ENCODE results near the gene NKD2. TPM values are rescaled to one million over a fixed set of nuclear protein-coding genes. Genes with fewer than 3 reads are reported as not detected.

Gene NKD2
- total and polyA plus RNA-seq, 2 of the 4 experiments (the other 2 are of a cell fraction), result not detected

DNA sequence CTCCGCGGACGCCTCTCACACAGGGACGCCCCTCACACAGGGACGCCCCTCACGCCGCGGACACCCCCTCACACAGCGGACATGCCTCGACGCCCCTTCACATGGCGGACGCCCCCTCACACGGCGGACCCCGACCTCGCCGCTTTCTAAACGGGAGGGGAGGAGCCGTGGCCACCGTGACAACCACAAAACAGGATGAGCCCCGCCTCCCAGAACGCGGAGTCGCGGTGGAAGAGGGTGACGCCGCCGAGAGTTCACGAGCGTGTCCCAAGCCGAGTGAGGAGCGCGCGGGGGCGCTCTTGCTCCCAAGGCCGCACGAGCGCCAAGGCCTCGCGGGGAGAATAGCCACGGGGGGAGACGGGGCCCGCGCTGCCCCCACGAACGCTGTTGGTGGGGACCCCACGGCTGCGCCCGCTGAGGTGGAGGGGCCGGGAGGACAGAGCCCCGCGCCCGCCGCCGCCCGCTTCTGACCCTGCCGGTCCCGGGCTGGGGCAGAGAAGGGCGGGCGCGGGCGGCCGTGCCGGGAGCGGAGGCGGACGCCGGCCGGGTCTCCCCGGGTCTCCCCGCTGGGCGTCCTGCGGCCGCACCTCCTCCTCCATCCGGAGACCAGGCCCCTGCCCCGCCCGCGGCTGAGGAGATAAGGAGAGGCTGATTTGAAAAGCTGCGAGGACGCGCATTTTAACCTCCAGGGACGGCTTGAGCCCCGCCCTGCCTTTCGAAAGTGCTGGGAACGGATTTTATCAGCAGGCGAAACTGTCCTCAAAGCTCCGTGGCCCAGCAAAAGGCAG is 3.9 kb upstream of the NKD2 start:
- CTCF ChIA-PET, result no interaction called here

More for the DNA sequence above, 3.9 kb upstream of the NKD2 start:
- no peak overlapping the region for H2BK20ac ChIP-seq (ENCODE audit: low read depth, low read length)
- no peak overlapping the region for H3K9ac ChIP-seq (ENCODE audit: low read depth, low read length)
- H2BK5ac ChIP-seq (ENCODE audit: low read depth, low read length, poor library complexity, severe bottlenecking), result no peak overlapping the region
- peak; percentile 85 for ATAC-seq (ENCODE audit: low read depth)
- H3K9me3 ChIP-seq (ENCODE audit: control insufficient read depth, insufficient read depth, low read length), result no peaks in the 10 kb centered on the region
- intact Hi-C loops (cut with micrococcal nuclease), result loop anchor here (5.0 to 10.0 kb wide), 2 partner anchors 82 to 110 kb away; partner anchors contain the start of gene SLC12A7
- no peak overlapping the region for H3K14ac ChIP-seq (replicated peaks; ENCODE audit: low read depth, low read length)
- H3K4me2 ChIP-seq (ENCODE audit: low read depth, low read length), result peak overlapping the region; percentile 46; the same call in 1 of the 2 replicates
- H2BK15ac ChIP-seq (ENCODE audit: low read depth, low read length), result no peak overlapping the region
- no peak overlapping the region; the same call in 1 of the 2 replicates for H4K5ac ChIP-seq (ENCODE audit: low read depth, low read length)
- in situ Hi-C loops (cut with MboI; ENCODE audit: low sequenced_read_pairs), result no loop called here
- H3K36me3 ChIP-seq (ENCODE audit: control insufficient read depth, insufficient read depth, low read length), result no peaks in the 10 kb centered on the region
- H3K56ac ChIP-seq (ENCODE audit: extremely low read depth, insufficient read depth, low read length), result no peak overlapping the region
- H2BK120ac ChIP-seq (ENCODE audit: low read depth, low read length), result no peak overlapping the region
- no peak for TF ChIP-seq MAZ (IDR thresholded peaks at IDR 0.05; ENCODE audit: borderline replicate concordance, low read depth, low read length)
- peak; percentile 36 for TF ChIP-seq CTCF (conservative IDR thresholded peaks at IDR 0.05; ENCODE audit: low read depth, low read length)
- peak; percentile 11; the same call in 1 of the 2 replicates for TF ChIP-seq RAD21 (IDR thresholded peaks at IDR 0.05; ENCODE audit: low read length)
- TF ChIP-seq POLR2A (IDR thresholded peaks at IDR 0.05; ENCODE audit: low read depth, low read length), result no peak
- no peak overlapping the region for H3K27ac ChIP-seq (ENCODE audit: insufficient read depth, low read length)
- POLR2A ChIA-PET (ENCODE audit: unreplicated experiment), result no interaction called here
- H3K79me1 ChIP-seq (ENCODE audit: low read depth in 1 of 2, low read length in 2 of 2), result no peaks in the 10 kb centered on the region
- peak overlapping the region; percentile 29 for H3K4me3 ChIP-seq (ENCODE audit: insufficient read depth, low read depth, low read length)
- no peak overlapping the region for H3K23ac ChIP-seq (ENCODE audit: low read depth, low read length)
- no peak overlapping the region for H4K91ac ChIP-seq (ENCODE audit: insufficient read depth, low read depth, low read length)
- H3K18ac ChIP-seq (ENCODE audit: low read depth, low read length), result no peak overlapping the region; the same call in 1 of the 2 replicates
- H2AFZ ChIP-seq (replicated peaks; ENCODE audit: low read length, poor library complexity), result peak overlapping the region; percentile 78
- H4K20me1 ChIP-seq (ENCODE audit: insufficient read depth, low read length), result no peaks in the 10 kb centered on the region
- dilution Hi-C loops (cut with HindIII; ENCODE audit: low sequenced_read_pairs, unreplicated experiment), result no loop called here
- H4K8ac ChIP-seq (ENCODE audit: low read depth in 2 of 2, low read length in 2 of 2), result no peak overlapping the region
- peaks cover 69% of the 10 kb centered on the region for H3K27me3 ChIP-seq (ENCODE audit: control insufficient read depth, insufficient read depth, low read length)
- no peak overlapping the region for H3K4ac ChIP-seq (ENCODE audit: low read depth, low read length)
- peak; percentile 16 for DNase-seq
- no TSS peak for BruUV-seq (replicated peaks)
- no peak overlapping the region for H2AK5ac ChIP-seq (ENCODE audit: low read depth, low read length)
- no peak overlapping the region for H2AK9ac ChIP-seq (replicated peaks; ENCODE audit: low read depth, low read length, poor library complexity)
- no peaks in the 10 kb centered on the region; the same call in 1 of the 2 replicates for H3K4me1 ChIP-seq (ENCODE audit: control insufficient read depth, insufficient read depth, low read length)
- 3% methylated on average over 27 of the region's 88 CpGs; no CpG with 5 or more reads in 1 of the 2 experiments for WGBS, 2 experiments (ENCODE audit: extremely low coverage in 2 of 2, insufficient read length in 1 of 2)
- no peaks in the 10 kb centered on the region for H3K9me1 ChIP-seq (ENCODE audit: insufficient read depth, low read length)

All from IMR-90 (cell line).